IMR-90 (cell line): ENCODE data around the gene NOC2L. TPM values are rescaled to one million over a fixed set of nuclear protein-coding genes. Genes with fewer than 3 reads are reported as not detected.

Experiments used
- ATAC-seq: fragments of 200-7000 bp; cut with Tn5 transposase; 2 replicates; pipeline ENCODE4 v1.9.1; 2020; ENCODE audit warnings: low read depth, mild to moderate bottlenecking, moderate library complexity
- BruUV-seq: library from RNA; stranded (reverse); fragments of 400-500 nt; replicated peaks from 2 replicates; lab custom pipeline; 2021; lab: Mats Ljungman, UMichigan
- CTCF ChIA-PET: fragments of 300-600 bp; formaldehyde crosslinking; extraction: SDS; loops from one replicate; lab custom pipeline; 2021; ENCODE audit warnings: antibody characterized with exemption; lab: Yijun Ruan, JAX
- POLR2A ChIA-PET: fragments of 300-600 bp; sonication (Branson Sonifier 250); formaldehyde crosslinking; loops from one replicate; lab custom pipeline; 2022; ENCODE audit warnings: antibody characterized with exemption; ENCODE audit not compliant: unreplicated experiment; lab: Charles Lee
- DNase-seq: peaks from one replicate; pipeline ENCODE4 v3.0.0; 2013
- H2AFZ ChIP-seq: replicated peaks from 2 replicates; pipeline ENCODE3; 2013; ENCODE audit warnings: low read length, mild to moderate bottlenecking; ENCODE audit not compliant: poor library complexity
- H2AK5ac ChIP-seq: 2 replicates; pipeline ENCODE4 v1.6.1; 2013; ENCODE audit warnings: low read depth, low read length, inconsistent platforms
- H2AK9ac ChIP-seq: replicated peaks from 2 replicates; pipeline ENCODE3; 2013; ENCODE audit warnings: mild to moderate bottlenecking, low read depth, low read length, moderate library complexity; ENCODE audit not compliant: poor library complexity
- H2BK120ac ChIP-seq: 2 replicates; pipeline ENCODE4 v1.6.1; 2013; ENCODE audit warnings: low read depth, low read length, inconsistent platforms
- H2BK15ac ChIP-seq: 3 replicates; pipeline ENCODE4 v1.6.1; 2013; ENCODE audit warnings: low read depth, low read length, inconsistent platforms
- H2BK20ac ChIP-seq: 2 replicates; pipeline ENCODE4 v1.6.1; 2013; ENCODE audit warnings: low read depth, mild to moderate bottlenecking, inconsistent platforms, low read length, moderate library complexity
- H2BK5ac ChIP-seq: 2 replicates; pipeline ENCODE4 v1.6.1; 2013; ENCODE audit warnings: mild to moderate bottlenecking, low read depth, low read length, inconsistent platforms; ENCODE audit not compliant: poor library complexity, severe bottlenecking
- H3K14ac ChIP-seq: replicated peaks from 2 replicates; pipeline ENCODE4 v1.6.1; 2013; ENCODE audit warnings: low read depth, low read length, inconsistent platforms
- H3K18ac ChIP-seq: 2 replicates; pipeline ENCODE4 v1.6.1; 2013; ENCODE audit warnings: low read depth, low read length, control low read depth
- H3K23ac ChIP-seq: 2 replicates; pipeline ENCODE4 v1.6.1; 2013; ENCODE audit warnings: low read depth, low read length, inconsistent platforms
- H3K27ac ChIP-seq: 2 replicates; pipeline ENCODE4 v1.5.1; 2013; ENCODE audit warnings: mild to moderate bottlenecking, control low read depth, low read length; ENCODE audit not compliant: insufficient read depth
- H3K27me3 ChIP-seq: 2 replicates; pipeline ENCODE4 v1.6.1; 2013; ENCODE audit warnings: low read length; ENCODE audit not compliant: control insufficient read depth, insufficient read depth
- H3K36me3 ChIP-seq: 2 replicates; pipeline ENCODE4 v1.6.1; 2013; ENCODE audit warnings: low read length, mixed read lengths; ENCODE audit not compliant: control insufficient read depth, insufficient read depth
- H3K4ac ChIP-seq: 2 replicates; pipeline ENCODE4 v1.6.1; 2013; ENCODE audit warnings: low read depth, low read length, inconsistent platforms
- H3K4me1 ChIP-seq: 2 replicates; pipeline ENCODE4 v1.6.1; 2013; ENCODE audit warnings: low read length, mixed read lengths; ENCODE audit not compliant: control insufficient read depth, insufficient read depth
- H3K4me2 ChIP-seq: 2 replicates; pipeline ENCODE4 v1.6.1; 2013; ENCODE audit warnings: low read depth, mild to moderate bottlenecking, control low read depth, low read length, moderate library complexity
- H3K4me3 ChIP-seq: 2 replicates; pipeline ENCODE4 v1.5.1; 2013; ENCODE audit warnings: low read depth, mild to moderate bottlenecking, control low read depth, low read length, moderate library complexity; ENCODE audit not compliant: insufficient read depth
- H3K56ac ChIP-seq: 2 replicates; pipeline ENCODE4 v1.6.1; 2013; ENCODE audit warnings: low read length, inconsistent platforms; ENCODE audit not compliant: insufficient read depth; ENCODE audit errors: extremely low read depth
- H3K79me1 ChIP-seq, 2 experiments: 2 replicates each; pipeline ENCODE4 v1.6.1; 2013; ENCODE audit warnings: low read length in 2 of 2, inconsistent platforms in 1 of 2, low read depth in 1 of 2
- H3K9ac ChIP-seq: 2 replicates; pipeline ENCODE4 v1.6.1; 2013; ENCODE audit warnings: low read depth, low read length, control low read depth
- H3K9me1 ChIP-seq: 2 replicates; pipeline ENCODE4 v1.6.1; 2013; ENCODE audit warnings: low read length, inconsistent platforms; ENCODE audit not compliant: insufficient read depth
- H3K9me3 ChIP-seq: 2 replicates; pipeline ENCODE4 v1.6.1; 2013; ENCODE audit warnings: low read length; ENCODE audit not compliant: control insufficient read depth, insufficient read depth
- H4K20me1 ChIP-seq: 2 replicates; pipeline ENCODE4 v1.6.1; 2013; ENCODE audit warnings: low read length, inconsistent platforms; ENCODE audit not compliant: insufficient read depth
- H4K5ac ChIP-seq: 2 replicates; pipeline ENCODE4 v1.6.1; 2013; ENCODE audit warnings: mild to moderate bottlenecking, low read depth, low read length, control low read depth
- H4K8ac ChIP-seq, 2 experiments: 2 replicates each; pipeline ENCODE4 v1.6.1; 2013; ENCODE audit warnings: low read depth in 2 of 2, low read length in 2 of 2, control low read depth in 1 of 2, inconsistent platforms in 1 of 2
- H4K91ac ChIP-seq: 2 replicates; pipeline ENCODE4 v1.6.1; 2013; ENCODE audit warnings: low read depth, low read length, inconsistent platforms; ENCODE audit not compliant: insufficient read depth
- BHLHE40 ChIP-seq: fragments of 150-350 bp; IDR thresholded peaks from 2 replicates; pipeline ENCODE4 v1.6.1; 2016; ENCODE audit warnings: mild to moderate bottlenecking, low read depth, low read length
- CEBPB ChIP-seq: IDR thresholded peaks from 2 replicates; pipeline ENCODE4 v1.6.1; 2012; ENCODE audit warnings: low read depth, low read length, improper control_type of control experiment
- CHD1 ChIP-seq: IDR thresholded peaks from 2 replicates; pipeline ENCODE4 v1.6.1; 2012; ENCODE audit warnings: low read depth, low read length, improper control_type of control experiment
- FOS ChIP-seq: fragments of 150-350 bp; IDR thresholded peaks from 2 replicates; pipeline ENCODE4 v1.6.1; 2016; ENCODE audit warnings: low read depth, low read length
- MAFK ChIP-seq: IDR thresholded peaks from 2 replicates; pipeline ENCODE4 v1.6.1; 2012; ENCODE audit warnings: low read depth, low read length, improper control_type of control experiment
- MAZ ChIP-seq: IDR thresholded peaks from 2 replicates; pipeline ENCODE4 v1.6.1; 2012; ENCODE audit warnings: low read depth, mild to moderate bottlenecking, low read length, improper control_type of control experiment, moderate library complexity, borderline replicate concordance
- MXI1 ChIP-seq: IDR thresholded peaks from 2 replicates; pipeline ENCODE4 v1.6.1; 2012; ENCODE audit warnings: low read depth, mild to moderate bottlenecking, low read length, moderate library complexity, borderline replicate concordance
- NFE2L2 ChIP-seq: fragments of 150-350 bp; IDR thresholded peaks from 2 replicates; pipeline ENCODE4 v1.6.1; 2016; ENCODE audit warnings: low read depth, mild to moderate bottlenecking, low read length
- POLR2A ChIP-seq: IDR thresholded peaks from 2 replicates; pipeline ENCODE4 v1.6.1; 2012; ENCODE audit warnings: mild to moderate bottlenecking, low read depth, low read length
- RAD21 ChIP-seq: IDR thresholded peaks from 2 replicates; pipeline ENCODE4 v1.6.1; 2012; ENCODE audit warnings: low read length, improper control_type of control experiment
- RFX5 ChIP-seq: IDR thresholded peaks from 2 replicates; pipeline ENCODE4 v1.8.0; 2012; ENCODE audit warnings: low read depth, mild to moderate bottlenecking, low read length, moderate library complexity
- SMC3 ChIP-seq: fragments of 150-350 bp; IDR thresholded peaks from 2 replicates; pipeline ENCODE4 v1.6.1; 2016; ENCODE audit warnings: low read depth, mild to moderate bottlenecking, antibody characterized with exemption, low read length, moderate library complexity
- WGBS, 2 experiments: methylation state at CpG; one replicate each; pipeline versions ENCODE4 v1.1.5 to v1.1.7; 2013; ENCODE audit warnings: missing lambda C conversion rate in 2 of 2; ENCODE audit not compliant: insufficient read length in 1 of 2; ENCODE audit errors: extremely low coverage in 2 of 2; 5-methylcytosine and 5-hydroxymethylcytosine counted together
- dilution Hi-C: fragments of 300-500 bp; cut with HindIII; formaldehyde crosslinking; loops from one replicate; pipeline ENCODE4 v1.14.3; 2018; ENCODE audit warnings: low sequenced_read_pairs; ENCODE audit not compliant: unreplicated experiment
- in situ Hi-C: fragments of 300-500 bp; cut with MboI; formaldehyde crosslinking; loops from 3 replicates; pipeline ENCODE4 v1.14.3; 2019; ENCODE audit warnings: low sequenced_read_pairs, inconsistent platforms, mixed read lengths
- intact Hi-C: fragments of 100-400 bp; cut with micrococcal nuclease; formaldehyde crosslinking; loops from 2 replicates; pipeline ENCODE4 v1.10.0; 2022
- polyA plus RNA-seq, 3 experiments: library from polyadenylated mRNA; depleted of rRNA; stranded (reverse); fragments of >200 nt; gene quantifications; 2 replicates each; pipeline ENCODE4 v1.2.3, GENCODE V29; 2012; ENCODE audit warnings: low replicate concordance in 1 of 3
- total RNA-seq: library from RNA; depleted of rRNA; stranded (reverse); fragments of >200 nt; gene quantifications from 2 replicates; pipeline ENCODE4 v1.2.3, GENCODE V29; 2012
- TF ChIP-seq, protein P1 (sequence below): fragments of 150-350 bp; IDR thresholded peaks from 2 replicates; pipeline ENCODE4 v1.6.1; 2017; ENCODE audit warnings: mild to moderate bottlenecking, antibody characterized with exemption, low read length, low read depth
- TF ChIP-seq, protein P2 (sequence below): conservative IDR thresholded peaks from 2 replicates; pipeline ENCODE4 v1.5.1; 2012; ENCODE audit warnings: mild to moderate bottlenecking, low read depth, low read length, improper control_type of control experiment
- TF ChIP-seq, protein P3 (sequence below): fragments of 150-350 bp; IDR thresholded peaks from 2 replicates; pipeline ENCODE4 v1.6.1; 2016; ENCODE audit warnings: low read depth, mild to moderate bottlenecking, low read length, moderate library complexity, borderline replicate concordance

NOC2L gene
- total and polyA plus RNA-seq, 2 of the 4 experiments (the other 2 are of a cell fraction): 74.2 to 106 TPM

GRCh38 chr1:980602-981395, 21.7 kb upstream of the NOC2L start:
- H3K4ac ChIP-seq: no peak overlapping the region
- H2BK20ac ChIP-seq: no peak overlapping the region
- dilution Hi-C loops (no loop called here), in situ Hi-C loops (no loop called here), intact Hi-C loops (loop anchor here (5.0 kb wide), 1 partner anchor 252 kb away; the partner anchor contains the start of genes B3GALT6 and SDF4)
- ChIA-PET POLR2A (no interaction called here), CTCF (interaction anchor here (1.2 kb wide), 1 partner anchor 84 kb away, joined by 3 read pairs; no protein-coding TSS in a partner anchor)
- H3K27ac ChIP-seq: no peak overlapping the region
- DNase-seq: no peak
- no peak overlapping the region for H2AK5ac ChIP-seq
- no peak overlapping the region for H3K18ac ChIP-seq
- 0 out of 2 replicates have a peak, but pooled peaks cover 2% of the 10 kb centered on the region for H3K4me1 ChIP-seq
- no peak overlapping the region for H2BK120ac ChIP-seq
- H3K36me3 ChIP-seq: no peaks in the 10 kb centered on the region
- H4K8ac ChIP-seq: no peak overlapping the region
- no peak overlapping the region for H2AFZ ChIP-seq
- ATAC-seq: no peak
- no peak overlapping the region for H3K4me3 ChIP-seq
- H2AK9ac ChIP-seq: no peak overlapping the region
- H2BK15ac ChIP-seq: no peak overlapping the region
- H3K9me1 ChIP-seq: no peaks in the 10 kb centered on the region
- no TSS peak for BruUV-seq
- no peaks in the 10 kb centered on the region for H3K9me3 ChIP-seq
- no peak overlapping the region for H4K5ac ChIP-seq
- no peak overlapping the region for H3K23ac ChIP-seq
- H4K20me1 ChIP-seq: no peaks in the 10 kb centered on the region; the same call in 1 of the 2 replicates
- no peak overlapping the region for H2BK5ac ChIP-seq
- no peaks in the 10 kb centered on the region for H3K79me1 ChIP-seq
- 59% methylated on average over 10 of the region's 35 CpGs; no CpG with 5 or more reads in 1 of the 2 experiments for whole genome bisulfite sequencing, 2 experiments
- no peak overlapping the region for H3K9ac ChIP-seq
- H4K91ac ChIP-seq: no peak overlapping the region
- no peak overlapping the region for H3K4me2 ChIP-seq
- no peak overlapping the region for H3K56ac ChIP-seq
- peaks cover 5% of the 10 kb centered on the region; the same call in 1 of the 2 replicates for H3K27me3 ChIP-seq
- H3K14ac ChIP-seq: no peak overlapping the region
- TF ChIP-seq, protein P1, sequence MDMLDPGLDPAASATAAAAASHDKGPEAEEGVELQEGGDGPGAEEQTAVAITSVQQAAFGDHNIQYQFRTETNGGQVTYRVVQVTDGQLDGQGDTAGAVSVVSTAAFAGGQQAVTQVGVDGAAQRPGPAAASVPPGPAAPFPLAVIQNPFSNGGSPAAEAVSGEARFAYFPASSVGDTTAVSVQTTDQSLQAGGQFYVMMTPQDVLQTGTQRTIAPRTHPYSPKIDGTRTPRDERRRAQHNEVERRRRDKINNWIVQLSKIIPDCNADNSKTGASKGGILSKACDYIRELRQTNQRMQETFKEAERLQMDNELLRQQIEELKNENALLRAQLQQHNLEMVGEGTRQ: no peak
- TF ChIP-seq CEBPB: no peak
- no peak for TF ChIP-seq BHLHE40
- TF ChIP-seq MAFK: no peak
- no peak for TF ChIP-seq MXI1
- no peak for TF ChIP-seq RAD21
- no peak for TF ChIP-seq RFX5
- TF ChIP-seq FOS: no peak
- TF ChIP-seq, protein P2, sequence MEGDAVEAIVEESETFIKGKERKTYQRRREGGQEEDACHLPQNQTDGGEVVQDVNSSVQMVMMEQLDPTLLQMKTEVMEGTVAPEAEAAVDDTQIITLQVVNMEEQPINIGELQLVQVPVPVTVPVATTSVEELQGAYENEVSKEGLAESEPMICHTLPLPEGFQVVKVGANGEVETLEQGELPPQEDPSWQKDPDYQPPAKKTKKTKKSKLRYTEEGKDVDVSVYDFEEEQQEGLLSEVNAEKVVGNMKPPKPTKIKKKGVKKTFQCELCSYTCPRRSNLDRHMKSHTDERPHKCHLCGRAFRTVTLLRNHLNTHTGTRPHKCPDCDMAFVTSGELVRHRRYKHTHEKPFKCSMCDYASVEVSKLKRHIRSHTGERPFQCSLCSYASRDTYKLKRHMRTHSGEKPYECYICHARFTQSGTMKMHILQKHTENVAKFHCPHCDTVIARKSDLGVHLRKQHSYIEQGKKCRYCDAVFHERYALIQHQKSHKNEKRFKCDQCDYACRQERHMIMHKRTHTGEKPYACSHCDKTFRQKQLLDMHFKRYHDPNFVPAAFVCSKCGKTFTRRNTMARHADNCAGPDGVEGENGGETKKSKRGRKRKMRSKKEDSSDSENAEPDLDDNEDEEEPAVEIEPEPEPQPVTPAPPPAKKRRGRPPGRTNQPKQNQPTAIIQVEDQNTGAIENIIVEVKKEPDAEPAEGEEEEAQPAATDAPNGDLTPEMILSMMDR: no peak
- TF ChIP-seq POLR2A: no peak
- no peak for TF ChIP-seq MAZ
- no peak for TF ChIP-seq NFE2L2
- no peak for TF ChIP-seq CHD1
- TF ChIP-seq, protein P3, sequence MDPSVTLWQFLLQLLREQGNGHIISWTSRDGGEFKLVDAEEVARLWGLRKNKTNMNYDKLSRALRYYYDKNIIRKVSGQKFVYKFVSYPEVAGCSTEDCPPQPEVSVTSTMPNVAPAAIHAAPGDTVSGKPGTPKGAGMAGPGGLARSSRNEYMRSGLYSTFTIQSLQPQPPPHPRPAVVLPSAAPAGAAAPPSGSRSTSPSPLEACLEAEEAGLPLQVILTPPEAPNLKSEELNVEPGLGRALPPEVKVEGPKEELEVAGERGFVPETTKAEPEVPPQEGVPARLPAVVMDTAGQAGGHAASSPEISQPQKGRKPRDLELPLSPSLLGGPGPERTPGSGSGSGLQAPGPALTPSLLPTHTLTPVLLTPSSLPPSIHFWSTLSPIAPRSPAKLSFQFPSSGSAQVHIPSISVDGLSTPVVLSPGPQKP: no peak
- TF ChIP-seq SMC3: no peak
